Activated naive CD4-positive, alpha-beta T cell treated with anti-CD3 and anti-CD28 coated beads, Interleukin-2, amount 10 ng/mL, durations not matched to agents 7 days and 5 days (primary cell): ENCODE results near the gene TGFA.

Experiments
- CTCF ChIA-PET: fragments of 350-600 bp; sonication (Branson Sonifier 250); formaldehyde crosslinking; loops from one replicate; lab custom pipeline; 2021; ENCODE audit warnings: antibody characterized with exemption; lab: Charles Lee
- DNase-seq: peaks from one replicate; pipeline ENCODE4 v3.0.0-alpha.2; 2020
- H3K27ac Mint-ChIP-seq: one replicate; pipeline ENCODE4 v1.8.0; 2021; ENCODE audit warnings: mild to moderate bottlenecking, moderate library complexity, mixed read lengths
- H3K27me3 Mint-ChIP-seq: one replicate; pipeline ENCODE4 v1.8.0; 2021; ENCODE audit warnings: mild to moderate bottlenecking, mixed read lengths
- H3K36me3 Mint-ChIP-seq: one replicate; pipeline ENCODE4 v1.8.0; 2021; ENCODE audit warnings: mixed read lengths
- H3K4me1 Mint-ChIP-seq: one replicate; pipeline ENCODE4 v1.8.0; 2021; ENCODE audit warnings: mixed read lengths
- H3K4me3 Mint-ChIP-seq: one replicate; pipeline ENCODE4 v1.8.0; 2021; ENCODE audit warnings: mild to moderate bottlenecking, moderate library complexity, mixed read lengths
- H3K9me3 Mint-ChIP-seq: one replicate; pipeline ENCODE4 v1.8.0; 2021; ENCODE audit warnings: mixed read lengths

Gene TGFA

DNA sequence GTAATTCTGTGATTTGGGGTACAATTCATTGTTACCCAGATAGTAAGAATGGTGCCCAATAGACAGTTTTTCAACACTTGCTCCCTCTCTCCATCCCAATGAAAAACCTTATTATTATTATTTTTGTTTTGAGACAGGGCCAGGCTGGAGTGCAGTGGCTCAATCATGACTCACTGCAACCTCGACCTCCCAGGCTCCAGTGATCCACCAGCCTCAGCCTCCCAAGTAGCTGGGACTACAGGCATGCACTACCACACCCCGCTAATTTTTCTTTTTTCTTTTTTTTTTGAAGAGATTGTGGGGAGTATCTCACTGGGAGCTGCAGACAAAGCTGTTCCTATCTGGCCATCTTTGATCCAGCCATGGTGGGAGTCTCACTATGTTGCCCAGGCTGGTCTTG lies 7.2 kb downstream of the TGFA start:
- H3K4me1 Mint-ChIP-seq: no peaks in the 10 kb centered on the region
- no peak overlapping the region for H3K27ac Mint-ChIP-seq
- no peak for DNase-seq
- no peaks in the 10 kb centered on the region for H3K36me3 Mint-ChIP-seq
- no peak overlapping the region for H3K4me3 Mint-ChIP-seq
- peaks cover 21% of the 10 kb centered on the region for H3K27me3 Mint-ChIP-seq
- no peaks in the 10 kb centered on the region for H3K9me3 Mint-ChIP-seq
- CTCF ChIA-PET: interaction anchor here (1.2 kb wide), 1 partner anchor 239 kb away, joined by 3 read pairs; no protein-coding TSS in a partner anchor

- no peaks in the 10 kb centered on the region for H3K4me1 Mint-ChIP-seq
- H3K27ac Mint-ChIP-seq: no peak overlapping the region
- H3K9me3 Mint-ChIP-seq: no peaks in the 10 kb centered on the region
- no peak for DNase-seq
- no peaks in the 10 kb centered on the region for H3K36me3 Mint-ChIP-seq
- CTCF ChIA-PET: interaction anchor here (0.7 to 1.6 kb wide), 2 partner anchors 10 to 38 kb away, joined by 3 read pairs; no protein-coding TSS in a partner anchor
- peaks cover 12% of the 10 kb centered on the region for H3K27me3 Mint-ChIP-seq
- H3K4me3 Mint-ChIP-seq: no peak overlapping the region
These were observed 12.1 kb downstream of the TGFA start for GRCh38 chr2:70541481-70542020.

DNA sequence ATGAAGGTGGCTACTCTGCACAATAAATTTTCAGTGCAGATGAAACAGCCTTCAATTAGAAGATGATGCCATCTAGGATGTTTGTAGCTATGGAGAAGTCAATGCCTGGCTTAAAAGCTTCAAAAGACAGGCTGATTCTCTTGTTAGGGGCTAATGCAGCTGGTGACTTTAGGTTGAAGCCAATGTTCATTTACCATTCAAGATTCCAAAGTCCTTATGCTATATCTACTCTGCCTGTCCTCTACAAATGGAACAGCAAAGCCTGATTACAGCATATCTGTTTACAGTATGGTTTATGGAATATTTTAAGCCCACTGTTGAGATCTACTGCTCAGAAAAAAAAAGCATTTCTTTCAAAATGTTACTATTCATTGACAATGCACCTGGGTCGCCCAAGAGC lies 15.8 kb downstream of the TGFA start:
- no peaks in the 10 kb centered on the region for H3K4me1 Mint-ChIP-seq
- H3K27me3 Mint-ChIP-seq: peaks cover 14% of the 10 kb centered on the region
- no peak overlapping the region for H3K4me3 Mint-ChIP-seq
- no peak overlapping the region for H3K27ac Mint-ChIP-seq
- H3K9me3 Mint-ChIP-seq: peaks cover 5% of the 10 kb centered on the region
- no peak for DNase-seq
- CTCF ChIA-PET: interaction anchor here (1.5 kb wide), 1 partner anchor 36 kb away, joined by 3 read pairs; no protein-coding TSS in a partner anchor
- no peaks in the 10 kb centered on the region for H3K36me3 Mint-ChIP-seq

DNA sequence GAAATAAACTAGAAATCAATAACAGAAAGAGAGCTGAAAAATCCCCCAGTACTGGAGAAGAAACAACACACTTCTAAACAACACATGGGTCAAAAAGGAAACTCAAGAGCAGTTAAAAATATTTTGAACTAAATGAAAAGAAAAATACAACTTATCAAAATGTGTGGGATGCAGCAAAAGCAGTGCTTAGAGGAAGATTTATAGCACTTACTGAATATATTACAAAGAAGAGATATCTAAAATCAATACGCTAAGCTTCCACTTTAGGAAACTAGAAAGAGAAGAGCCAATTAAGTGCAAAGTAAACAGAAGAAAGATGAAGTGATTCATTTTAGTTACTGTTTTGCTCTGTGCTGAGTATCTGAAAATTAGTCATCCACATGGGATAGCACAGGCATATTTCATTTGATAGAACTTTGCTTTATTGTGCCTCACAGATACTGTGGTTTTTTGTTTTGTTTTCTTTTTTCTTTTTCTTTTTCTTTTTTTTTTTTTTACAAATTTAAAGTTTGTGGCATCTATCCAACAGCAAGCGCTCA lies 17.0 kb downstream of the TGFA start:
- CTCF ChIA-PET: interaction anchor here (0.6 kb wide), 1 partner anchor 50 kb away, joined by 3 read pairs; no protein-coding TSS in a partner anchor
- peaks cover 19% of the 10 kb centered on the region for H3K27me3 Mint-ChIP-seq
- H3K27ac Mint-ChIP-seq: no peak overlapping the region
- H3K4me1 Mint-ChIP-seq: peaks cover 2% of the 10 kb centered on the region
- no peaks in the 10 kb centered on the region for H3K36me3 Mint-ChIP-seq
- DNase-seq: no peak
- H3K9me3 Mint-ChIP-seq: peaks cover 5% of the 10 kb centered on the region
- no peak overlapping the region for H3K4me3 Mint-ChIP-seq

GRCh38 chr2:70535573-70535972 lies 18.1 kb downstream of the TGFA start:
- no peak for DNase-seq
- no peak overlapping the region for H3K4me3 Mint-ChIP-seq
- no peak overlapping the region for H3K27ac Mint-ChIP-seq
- CTCF ChIA-PET: no interaction called here
- H3K9me3 Mint-ChIP-seq: peaks cover 5% of the 10 kb centered on the region
- H3K4me1 Mint-ChIP-seq: peaks cover 3% of the 10 kb centered on the region
- H3K36me3 Mint-ChIP-seq: no peaks in the 10 kb centered on the region
- peaks cover 15% of the 10 kb centered on the region for H3K27me3 Mint-ChIP-seq

GRCh38 chr2:70534183-70534836 lies 19.3 kb downstream of the TGFA start:
- Mint-ChIP-seq H3K36me3 (no peaks in the 10 kb centered on the region), H3K4me1 (peaks cover 3% of the 10 kb centered on the region), H3K4me3 (no peak overlapping the region), H3K27me3 (peaks cover 15% of the 10 kb centered on the region), H3K27ac (no peak overlapping the region), H3K9me3 (peaks cover 5% of the 10 kb centered on the region)
- no peak for DNase-seq
- CTCF ChIA-PET: no interaction called here

DNA sequence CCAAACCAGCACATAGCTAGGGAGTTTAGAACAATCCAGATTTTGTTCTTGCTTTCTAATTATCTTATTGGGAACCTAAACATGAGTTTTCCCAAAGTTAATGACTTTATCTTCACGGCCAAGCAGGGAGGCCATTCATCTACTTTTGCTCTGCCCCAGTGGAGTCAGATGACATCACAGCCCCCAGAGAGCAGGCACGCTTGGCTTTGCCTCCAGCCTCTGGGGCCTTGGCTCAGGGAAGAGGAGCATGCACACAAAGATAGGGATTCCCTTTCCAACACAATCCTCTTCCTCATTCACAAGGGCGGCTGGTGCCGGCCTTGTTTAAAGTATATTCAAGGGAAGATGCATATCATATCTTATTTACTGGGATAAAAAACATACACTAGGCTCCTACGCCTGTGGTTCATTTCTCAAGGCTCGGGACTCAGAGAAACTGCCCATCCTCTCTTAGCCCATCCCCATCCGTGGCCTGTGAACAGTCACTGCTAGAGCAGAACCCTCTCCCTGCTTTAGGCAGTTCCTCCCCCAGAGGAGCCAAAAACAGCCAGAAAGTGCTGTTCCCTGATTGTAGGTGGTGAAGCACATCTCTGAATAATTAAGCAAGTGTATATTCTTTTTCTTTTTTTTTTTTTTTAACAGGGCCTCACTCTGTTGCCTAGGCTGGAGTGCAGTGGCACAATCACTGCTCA lies 21.2 kb downstream of the TGFA start:
- Mint-ChIP-seq H3K27me3 (peaks cover 15% of the 10 kb centered on the region), H3K36me3 (no peaks in the 10 kb centered on the region), H3K4me1 (peaks cover 3% of the 10 kb centered on the region), H3K27ac (no peak overlapping the region), H3K4me3 (no peak overlapping the region), H3K9me3 (peaks cover 5% of the 10 kb centered on the region)
- CTCF ChIA-PET: no interaction called here
- DNase-seq: no peak

DNA sequence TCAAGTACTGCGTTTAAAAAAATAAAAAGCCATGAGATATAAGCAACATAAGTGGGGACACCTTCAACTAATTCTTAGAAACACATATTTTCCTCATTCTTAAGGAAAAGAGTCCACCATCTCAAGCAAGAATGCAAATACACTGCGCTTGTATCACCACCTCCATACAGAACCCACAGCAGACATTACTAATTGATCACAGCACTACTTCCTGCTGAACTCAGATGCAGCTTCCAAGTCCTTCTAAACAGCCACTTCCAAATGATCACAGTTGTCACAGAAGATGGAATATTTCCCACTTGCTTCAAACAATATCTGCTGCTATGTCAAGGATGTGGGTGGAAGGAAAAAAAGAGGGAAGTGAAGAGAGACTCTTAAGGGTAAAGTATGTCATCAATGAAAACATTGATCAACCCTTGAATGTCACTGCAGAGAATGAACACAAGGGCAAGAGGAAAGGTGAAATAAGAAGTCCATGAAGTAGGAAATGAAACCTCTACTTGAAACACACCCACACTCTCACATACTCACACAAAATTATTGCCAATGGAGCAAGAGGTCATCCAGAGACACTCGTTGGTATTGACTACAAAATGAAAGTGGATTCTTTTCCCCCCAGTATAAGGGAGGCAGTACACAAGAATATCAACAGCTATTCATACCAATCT lies 22.1 kb downstream of the TGFA start:
- CTCF ChIA-PET: no interaction called here
- H3K9me3 Mint-ChIP-seq: peaks cover 5% of the 10 kb centered on the region
- H3K36me3 Mint-ChIP-seq: no peaks in the 10 kb centered on the region
- H3K4me3 Mint-ChIP-seq: no peak overlapping the region
- H3K4me1 Mint-ChIP-seq: peaks cover 3% of the 10 kb centered on the region
- H3K27me3 Mint-ChIP-seq: peaks cover 18% of the 10 kb centered on the region
- no peak overlapping the region for H3K27ac Mint-ChIP-seq
- DNase-seq: no peak

DNA sequence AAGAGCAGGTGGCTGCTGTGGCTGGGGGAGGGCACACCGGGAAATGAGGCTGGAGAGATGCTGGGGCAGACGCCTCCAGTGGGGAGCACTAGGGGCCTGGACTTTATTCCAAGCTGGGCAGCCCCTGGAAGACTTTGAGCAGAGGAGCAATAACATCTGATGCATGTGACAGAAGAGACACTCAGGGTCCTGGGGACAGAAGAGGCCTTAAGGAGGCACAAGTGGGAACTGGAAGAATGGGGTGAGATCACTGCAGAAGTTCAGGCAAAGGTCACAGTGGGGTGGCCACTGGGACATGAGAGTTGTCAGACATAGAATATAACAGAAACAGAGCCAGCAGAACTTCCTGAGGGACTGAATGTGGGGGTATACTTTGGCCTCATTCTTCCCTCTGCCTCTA lies 24.0 kb downstream of the TGFA start:
- Mint-ChIP-seq H3K27me3 (peaks cover 16% of the 10 kb centered on the region), H3K4me1 (peaks cover 10% of the 10 kb centered on the region), H3K4me3 (no peak overlapping the region), H3K9me3 (no peaks in the 10 kb centered on the region), H3K36me3 (no peaks in the 10 kb centered on the region), H3K27ac (no peak overlapping the region)
- CTCF ChIA-PET: no interaction called here
- no peak for DNase-seq

- Mint-ChIP-seq H3K4me1 (peaks cover 17% of the 10 kb centered on the region), H3K27me3 (peaks cover 9% of the 10 kb centered on the region), H3K27ac (no peak overlapping the region), H3K9me3 (no peaks in the 10 kb centered on the region), H3K36me3 (no peaks in the 10 kb centered on the region), H3K4me3 (no peak overlapping the region)
- CTCF ChIA-PET: no interaction called here
- DNase-seq: no peak
These were observed 24.7 kb downstream of the TGFA start for GRCh38 chr2:70528929-70529328.

DNA sequence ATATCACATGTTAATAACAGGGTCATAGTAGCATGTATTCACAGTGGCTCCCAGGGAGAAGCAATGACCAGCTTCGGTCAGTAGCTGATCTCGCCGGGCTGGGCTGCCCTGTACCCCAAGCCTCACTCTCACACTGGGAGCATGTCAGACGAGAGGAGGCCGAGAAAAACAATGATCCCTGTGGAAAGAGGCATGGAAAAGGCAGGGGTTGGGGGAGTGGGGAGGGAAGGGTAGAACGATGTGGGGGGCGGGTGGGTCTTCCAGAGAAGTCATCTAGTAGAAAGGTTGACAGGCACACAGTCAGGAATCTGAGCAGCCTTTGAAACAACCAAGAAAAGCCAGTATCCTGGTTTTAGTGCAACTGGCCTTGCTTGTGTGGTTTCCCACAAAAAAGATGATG lies 25.4 kb downstream of the TGFA start:
- H3K4me1 Mint-ChIP-seq: peaks cover 24% of the 10 kb centered on the region

GRCh38 chr2:70527447-70528080 lies 26.1 kb downstream of the TGFA start:
- H3K27me3 Mint-ChIP-seq: peaks cover 7% of the 10 kb centered on the region
- no peaks in the 10 kb centered on the region for H3K9me3 Mint-ChIP-seq
- peaks cover 27% of the 10 kb centered on the region for H3K4me1 Mint-ChIP-seq
- H3K4me3 Mint-ChIP-seq: no peak overlapping the region
- CTCF ChIA-PET: interaction anchor here (1.1 kb wide), 1 partner anchor 197 kb away, joined by 3 read pairs; no protein-coding TSS in a partner anchor
- no peaks in the 10 kb centered on the region for H3K36me3 Mint-ChIP-seq
- no peak overlapping the region for H3K27ac Mint-ChIP-seq
- no peak for DNase-seq

More for the DNA sequence above, 25.4 kb downstream of the TGFA start:
- Mint-ChIP-seq H3K27me3 (peaks cover 9% of the 10 kb centered on the region), H3K4me3 (no peak overlapping the region), H3K9me3 (no peaks in the 10 kb centered on the region), H3K36me3 (no peaks in the 10 kb centered on the region), H3K27ac (no peak overlapping the region)
- no peak for DNase-seq
- CTCF ChIA-PET: no interaction called here

- Mint-ChIP-seq H3K9me3 (no peaks in the 10 kb centered on the region), H3K4me3 (no peak overlapping the region), H3K36me3 (no peaks in the 10 kb centered on the region), H3K27me3 (peaks cover 5% of the 10 kb centered on the region), H3K4me1 (peaks cover 24% of the 10 kb centered on the region), H3K27ac (no peak overlapping the region)
- no peak for DNase-seq
- CTCF ChIA-PET: no interaction called here
These were observed 27.5 kb downstream of the TGFA start for GRCh38 chr2:70526126-70526525.

DNA sequence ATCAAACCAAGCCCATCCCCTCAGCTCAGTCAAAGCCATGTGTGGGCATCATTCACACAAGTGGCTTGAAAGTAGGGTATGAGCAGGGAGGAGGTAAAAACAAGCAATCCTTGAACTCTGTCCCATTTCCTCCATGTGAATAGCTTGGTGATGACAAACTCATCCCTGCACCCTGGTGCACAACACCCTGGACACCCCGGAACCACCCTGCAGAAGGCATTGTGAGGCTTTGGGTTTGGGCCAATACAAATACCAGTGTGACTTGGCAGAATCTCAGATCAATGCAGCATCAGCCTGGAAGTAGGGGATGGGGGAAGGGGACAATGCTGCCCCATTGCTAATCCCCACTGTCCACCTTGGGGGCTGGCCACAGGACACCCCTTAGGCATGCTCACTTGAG lies 28.6 kb downstream of the TGFA start:
- no peak overlapping the region for H3K4me3 Mint-ChIP-seq
- H3K36me3 Mint-ChIP-seq: no peaks in the 10 kb centered on the region
- no peak for DNase-seq
- CTCF ChIA-PET: no interaction called here
- peaks cover 24% of the 10 kb centered on the region for H3K4me1 Mint-ChIP-seq
- no peaks in the 10 kb centered on the region for H3K9me3 Mint-ChIP-seq
- H3K27ac Mint-ChIP-seq: peak overlapping the region; percentile 51
- H3K27me3 Mint-ChIP-seq: peaks cover 11% of the 10 kb centered on the region
